ENCODE results near the gene CDH4.

DNA sequence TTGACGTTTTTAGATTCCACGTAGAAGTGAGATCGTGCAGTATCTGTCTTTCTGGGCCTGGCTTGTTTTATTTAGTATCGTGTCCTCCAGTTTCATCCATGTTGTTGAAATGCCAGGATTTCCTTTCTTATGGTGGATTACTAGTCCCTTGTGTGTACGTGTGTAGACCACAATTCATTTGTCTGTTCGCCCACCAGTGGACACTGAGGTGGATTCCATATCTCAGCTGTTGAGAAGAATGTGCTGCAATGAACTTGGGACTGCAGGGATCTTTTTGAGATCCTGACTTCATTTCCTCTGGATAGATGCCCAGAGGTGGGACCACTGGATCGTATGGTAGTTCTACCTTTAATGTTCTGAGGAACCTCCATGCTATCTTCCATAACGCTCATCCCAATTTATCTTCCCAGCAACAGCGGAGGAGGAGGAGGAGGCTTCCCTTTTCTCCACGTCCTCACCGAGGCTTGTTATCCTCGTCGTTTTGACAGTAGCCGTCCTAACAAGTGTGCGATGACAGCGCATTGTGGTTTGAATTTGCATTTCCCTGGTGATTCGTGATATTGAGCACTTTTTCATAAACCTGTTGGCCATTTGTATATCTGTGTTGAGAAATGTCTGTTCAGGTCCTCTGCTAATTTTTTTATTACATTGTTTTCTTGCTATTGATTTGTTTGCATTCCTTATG lies 62.4 kb downstream of the CDH4 start:
- no peak for TF ChIP-seq EZH2 (IDR thresholded peaks at IDR 0.05; ENCODE audit: low read depth)
- TF ChIP-seq, protein P1, sequence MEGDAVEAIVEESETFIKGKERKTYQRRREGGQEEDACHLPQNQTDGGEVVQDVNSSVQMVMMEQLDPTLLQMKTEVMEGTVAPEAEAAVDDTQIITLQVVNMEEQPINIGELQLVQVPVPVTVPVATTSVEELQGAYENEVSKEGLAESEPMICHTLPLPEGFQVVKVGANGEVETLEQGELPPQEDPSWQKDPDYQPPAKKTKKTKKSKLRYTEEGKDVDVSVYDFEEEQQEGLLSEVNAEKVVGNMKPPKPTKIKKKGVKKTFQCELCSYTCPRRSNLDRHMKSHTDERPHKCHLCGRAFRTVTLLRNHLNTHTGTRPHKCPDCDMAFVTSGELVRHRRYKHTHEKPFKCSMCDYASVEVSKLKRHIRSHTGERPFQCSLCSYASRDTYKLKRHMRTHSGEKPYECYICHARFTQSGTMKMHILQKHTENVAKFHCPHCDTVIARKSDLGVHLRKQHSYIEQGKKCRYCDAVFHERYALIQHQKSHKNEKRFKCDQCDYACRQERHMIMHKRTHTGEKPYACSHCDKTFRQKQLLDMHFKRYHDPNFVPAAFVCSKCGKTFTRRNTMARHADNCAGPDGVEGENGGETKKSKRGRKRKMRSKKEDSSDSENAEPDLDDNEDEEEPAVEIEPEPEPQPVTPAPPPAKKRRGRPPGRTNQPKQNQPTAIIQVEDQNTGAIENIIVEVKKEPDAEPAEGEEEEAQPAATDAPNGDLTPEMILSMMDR (conservative IDR thresholded peaks at IDR 0.05), result no peak
